ACC112 (cell line): ENCODE measurements around the gene MTMR12.
A peak's percentile ranks its signal among the peaks of the same experiment; 100 is the strongest.

ENCODE experiments used
- H2AFZ ChIP-seq: fragments of 200-600 bp; sonication (generic); one replicate; pipeline ENCODE4 v1.6.0; 2017; ENCODE audit warnings: antibody characterized with exemption, low read length; ENCODE audit not compliant: unreplicated experiment
- H3K27ac ChIP-seq: fragments of 200-600 bp; sonication (generic); 2 replicates; pipeline ENCODE4 v1.5.1; 2014; ENCODE audit warnings: low read depth, mild to moderate bottlenecking, antibody characterized with exemption, low read length, moderate library complexity
- H3K27me3 ChIP-seq: fragments of 200-600 bp; sonication (generic); 2 replicates; pipeline ENCODE4 v1.6.1; 2014; ENCODE audit warnings: mild to moderate bottlenecking, antibody characterized with exemption, low read length, moderate library complexity, mixed read lengths; ENCODE audit not compliant: insufficient read depth
- H3K36me3 ChIP-seq: fragments of 200-600 bp; sonication (generic); 2 replicates; pipeline ENCODE4 v1.6.1; 2016; ENCODE audit warnings: mild to moderate bottlenecking, antibody characterized with exemption, low read length, moderate library complexity, mixed read lengths; ENCODE audit not compliant: insufficient read depth
- H3K4me1 ChIP-seq: fragments of 200-600 bp; sonication (generic); one replicate; pipeline ENCODE4 v1.6.1; 2016; ENCODE audit warnings: low read length, mixed read lengths; ENCODE audit not compliant: insufficient read depth, unreplicated experiment, control insufficient read depth
- H3K4me3 ChIP-seq: fragments of 200-600 bp; sonication (generic); 2 replicates; pipeline ENCODE4 v1.5.1; 2014; ENCODE audit warnings: mild to moderate bottlenecking, low read depth, low read length
- H3K79me2 ChIP-seq: fragments of 200-600 bp; sonication (generic); one replicate; pipeline ENCODE4 v1.6.0; 2016; ENCODE audit warnings: low read length; ENCODE audit not compliant: control insufficient read depth, unreplicated experiment, insufficient read depth

MTMR12 gene

GRCh38 chr5:32312595-32313332 lies at the start of gene MTMR12:
TSS of gene MTMR12 (minus strand) at chr5:32312939. CDS start at chr5:32312838, 101 bp downstream.
- Histone ChIP-seq H3K4me3 (peak within 1 kb of the TSS; percentile 95), H3K27me3 (no peaks in the 10 kb centered on the region), H3K4me1 (peaks cover 8% of the 10 kb centered on the region), H3K27ac (peak within 1 kb of the TSS; percentile 11; the same call in 1 of the 2 replicates), H2AFZ (peak within 1 kb of the TSS; percentile 98), H3K79me2 (peaks cover 38% of the 10 kb centered on the region), H3K36me3 (no peaks in the 10 kb centered on the region)

GRCh38 chr5:32362527-32362926 lies 49.8 kb upstream of the MTMR12 start:
- peaks cover 16% of the 10 kb centered on the region for H3K36me3 ChIP-seq
- no peak overlapping the region for H2AFZ ChIP-seq
- H3K4me3 ChIP-seq, result no peak overlapping the region
- no peaks in the 10 kb centered on the region for H3K4me1 ChIP-seq
- no peaks in the 10 kb centered on the region for H3K79me2 ChIP-seq
- H3K27me3 ChIP-seq, result no peaks in the 10 kb centered on the region
- H3K27ac ChIP-seq, result no peak overlapping the region

DNA sequence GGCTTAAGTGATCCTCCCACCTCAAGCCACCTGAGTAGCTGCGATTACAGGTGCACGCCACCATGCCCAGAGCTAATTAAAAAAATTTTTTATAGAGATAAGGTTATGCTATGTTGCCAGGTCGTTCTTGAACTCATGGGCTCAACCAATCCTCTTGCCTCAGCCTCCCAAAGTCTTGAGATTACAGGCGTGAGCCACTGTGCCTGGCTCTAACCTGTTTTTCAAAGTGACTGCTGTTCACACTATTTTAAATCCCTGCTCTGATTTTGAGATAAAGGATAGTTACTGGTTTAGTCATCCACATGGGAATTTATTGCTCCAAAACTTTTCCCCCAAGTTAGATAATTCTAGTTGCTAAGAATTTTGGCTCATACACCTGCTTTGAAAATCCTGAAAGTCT lies 48.2 kb upstream of the MTMR12 start:
- Histone ChIP-seq H3K36me3 (peaks cover 21% of the 10 kb centered on the region), H2AFZ (no peak overlapping the region)

GRCh38 chr5:32358611-32359010 lies 45.9 kb upstream of the MTMR12 start:
- H3K27ac ChIP-seq, result no peak overlapping the region
- no peaks in the 10 kb centered on the region for H3K4me1 ChIP-seq
- H3K4me3 ChIP-seq, result no peak overlapping the region
- H3K27me3 ChIP-seq, result no peaks in the 10 kb centered on the region
- peaks cover 28% of the 10 kb centered on the region for H3K36me3 ChIP-seq
- H2AFZ ChIP-seq, result no peak overlapping the region
- no peaks in the 10 kb centered on the region for H3K79me2 ChIP-seq

More for the DNA sequence above, 48.2 kb upstream of the MTMR12 start:
- Histone ChIP-seq H3K4me3 (no peak overlapping the region), H3K4me1 (no peaks in the 10 kb centered on the region), H3K79me2 (no peaks in the 10 kb centered on the region), H3K27me3 (no peaks in the 10 kb centered on the region), H3K27ac (no peak overlapping the region)

DNA sequence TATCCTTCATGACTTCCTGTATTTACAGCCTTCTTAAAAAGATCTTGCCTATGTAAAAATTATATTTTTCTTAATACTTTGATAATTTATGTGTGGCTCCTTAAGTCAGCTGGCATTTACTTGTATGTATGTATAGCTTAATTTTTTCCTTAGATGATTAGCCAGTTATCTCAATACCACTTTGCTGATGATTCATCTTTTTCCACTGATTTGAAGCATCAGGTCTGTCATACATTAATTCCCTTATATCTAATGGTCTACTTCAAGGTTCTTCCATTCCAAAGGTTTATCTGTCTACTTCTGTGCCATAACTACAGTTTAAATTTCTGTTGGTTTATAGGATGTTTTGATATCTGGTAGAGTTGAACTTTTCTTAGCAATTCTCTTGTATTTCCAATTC lies 44.9 kb upstream of the MTMR12 start:
- no peaks in the 10 kb centered on the region for H3K4me1 ChIP-seq
- H2AFZ ChIP-seq, result no peak overlapping the region
- H3K27me3 ChIP-seq, result no peaks in the 10 kb centered on the region
- H3K27ac ChIP-seq, result no peak overlapping the region
- H3K79me2 ChIP-seq, result no peaks in the 10 kb centered on the region
- H3K4me3 ChIP-seq, result no peak overlapping the region
- peaks cover 23% of the 10 kb centered on the region for H3K36me3 ChIP-seq

DNA sequence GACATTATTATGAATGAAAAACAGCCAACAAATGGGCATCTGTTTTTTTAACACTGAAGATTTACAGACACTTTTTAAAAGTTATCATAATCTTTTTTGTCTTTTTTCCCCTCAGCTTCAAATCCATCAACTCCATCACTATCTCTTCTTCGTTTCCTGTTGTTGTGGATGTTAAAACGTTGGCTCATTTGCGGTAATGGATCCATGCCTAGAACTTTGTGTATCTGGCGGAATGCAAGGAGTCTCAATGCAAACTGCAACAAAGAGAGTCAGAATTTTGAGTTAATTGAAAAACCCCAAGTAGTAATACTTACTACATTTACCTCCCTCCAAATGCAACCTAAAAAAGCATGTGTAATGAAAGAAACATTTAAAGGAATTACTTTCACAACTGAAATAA lies 42.9 kb upstream of the MTMR12 start:
- no peaks in the 10 kb centered on the region for H3K27me3 ChIP-seq
- no peaks in the 10 kb centered on the region for H3K4me1 ChIP-seq
- no peak overlapping the region for H3K4me3 ChIP-seq
- no peak overlapping the region for H3K27ac ChIP-seq
- H2AFZ ChIP-seq, result no peak overlapping the region
- H3K36me3 ChIP-seq, result peaks cover 16% of the 10 kb centered on the region
- H3K79me2 ChIP-seq, result no peaks in the 10 kb centered on the region

- no peaks in the 10 kb centered on the region for H3K79me2 ChIP-seq
- H3K4me1 ChIP-seq, result no peaks in the 10 kb centered on the region
- no peak overlapping the region for H3K4me3 ChIP-seq
- no peaks in the 10 kb centered on the region for H3K27me3 ChIP-seq
- H2AFZ ChIP-seq, result no peak overlapping the region
- peaks cover 16% of the 10 kb centered on the region for H3K36me3 ChIP-seq
- no peak overlapping the region for H3K27ac ChIP-seq
Measured at GRCh38 chr5:32353420-32353819, 40.7 kb upstream of the MTMR12 start.

DNA sequence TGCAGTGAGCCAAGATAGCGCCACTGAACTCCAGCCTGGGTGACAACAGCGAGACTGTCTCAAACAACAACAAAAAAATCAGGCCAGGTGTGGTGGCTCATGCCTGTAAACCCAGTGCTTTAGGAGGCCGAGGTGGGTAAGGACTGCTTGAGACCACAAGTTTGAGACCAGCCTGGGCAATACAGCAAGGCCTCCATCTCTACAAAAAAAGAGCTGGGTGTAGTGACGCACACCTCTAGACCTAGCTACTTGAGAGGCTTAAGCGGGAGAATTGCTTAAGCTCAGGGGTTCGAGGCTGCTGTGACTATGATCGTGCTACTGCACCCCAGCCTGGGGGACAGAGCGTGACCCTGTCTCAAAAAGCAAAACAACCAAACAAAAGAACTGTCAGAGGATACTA lies 39.9 kb upstream of the MTMR12 start:
- no peaks in the 10 kb centered on the region for H3K4me1 ChIP-seq
- H3K79me2 ChIP-seq, result no peaks in the 10 kb centered on the region
- H3K36me3 ChIP-seq, result peaks cover 16% of the 10 kb centered on the region
- H3K4me3 ChIP-seq, result no peak overlapping the region
- H2AFZ ChIP-seq, result no peak overlapping the region
- no peaks in the 10 kb centered on the region for H3K27me3 ChIP-seq
- H3K27ac ChIP-seq, result no peak overlapping the region

DNA sequence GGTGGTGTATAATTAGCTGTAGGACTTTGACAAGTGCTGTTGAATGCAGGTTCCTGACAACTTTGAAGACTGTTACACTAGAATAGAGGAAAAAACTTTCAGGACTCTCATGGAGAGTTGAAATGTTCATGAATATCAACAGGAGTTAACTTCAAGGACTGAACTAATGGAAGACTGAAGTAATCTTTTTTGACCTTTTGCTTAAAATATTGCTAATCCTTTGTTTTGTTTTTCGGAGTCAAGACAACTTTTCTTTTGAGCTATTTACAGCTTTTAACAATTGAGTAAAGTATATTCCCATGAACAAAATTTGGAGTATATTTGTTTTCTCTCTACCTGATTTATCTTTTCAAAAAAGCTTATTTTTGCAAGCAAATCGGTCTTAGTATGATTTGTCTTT lies 34.1 kb upstream of the MTMR12 start:
- Histone ChIP-seq H2AFZ (no peak overlapping the region), H3K36me3 (no peaks in the 10 kb centered on the region), H3K79me2 (no peaks in the 10 kb centered on the region), H3K27me3 (no peaks in the 10 kb centered on the region), H3K4me3 (no peak overlapping the region), H3K4me1 (no peaks in the 10 kb centered on the region), H3K27ac (no peak overlapping the region)

- Histone ChIP-seq H3K36me3 (no peaks in the 10 kb centered on the region), H3K4me1 (no peaks in the 10 kb centered on the region), H3K79me2 (no peaks in the 10 kb centered on the region), H2AFZ (no peak overlapping the region), H3K27me3 (no peaks in the 10 kb centered on the region), H3K4me3 (no peak overlapping the region), H3K27ac (no peak overlapping the region)
Measured at GRCh38 chr5:32343058-32343672, 30.4 kb upstream of the MTMR12 start.

- no peaks in the 10 kb centered on the region for H3K79me2 ChIP-seq
Measured at GRCh38 chr5:32342656-32343055, 29.9 kb upstream of the MTMR12 start.

More at GRCh38 chr5:32342656-32343055, 29.9 kb upstream of the MTMR12 start:
- no peaks in the 10 kb centered on the region for H3K27me3 ChIP-seq
- H3K4me3 ChIP-seq, result no peak overlapping the region
- H3K27ac ChIP-seq, result no peak overlapping the region
- no peak overlapping the region for H2AFZ ChIP-seq
- no peaks in the 10 kb centered on the region for H3K36me3 ChIP-seq
- H3K4me1 ChIP-seq, result no peaks in the 10 kb centered on the region
